Effector memory CD8-positive, alpha-beta T cell (primary cell): ENCODE measurements around the gene HSPG2.
"Not testable (repeated sequence)": the region's sequence is repeated elsewhere in the genome, so short reads cannot be mapped to it uniquely, and the experiment has no call there.

ENCODE experiments used
- ATAC-seq: fragments of 150-1000 bp; cut with Tn5 transposase; replicated peaks from 2 replicates; pipeline ENCODE4 v1.10.0; 2021; ENCODE audit warnings: mild to moderate bottlenecking, moderate library complexity
- DNase-seq, 3 experiments: peaks; one replicate each; pipeline ENCODE4 v3.0.0; 2021
- H3K27ac Mint-ChIP-seq, 2 donors: one replicate each; pipeline ENCODE4 v1.8.0; 2022; ENCODE audit warnings: mild to moderate bottlenecking in 2 of 2, mixed read lengths in 2 of 2, moderate library complexity in 2 of 2
- H3K27me3 Mint-ChIP-seq, 2 donors: one replicate each; pipeline ENCODE4 v1.8.0; 2022; ENCODE audit warnings: mixed read lengths in 2 of 2
- H3K36me3 Mint-ChIP-seq: one replicate; pipeline ENCODE4 v1.8.0; 2022; ENCODE audit warnings: mild to moderate bottlenecking, moderate library complexity, mixed read lengths; ENCODE audit not compliant: insufficient read depth
- H3K4me1 Mint-ChIP-seq, 2 donors: one replicate each; pipeline ENCODE4 v1.8.0; 2022; ENCODE audit warnings: low read depth in 2 of 2, mixed read lengths in 2 of 2
- H3K4me3 Mint-ChIP-seq, 2 donors: one replicate each; pipeline ENCODE4 v1.8.0; 2022; ENCODE audit warnings: mild to moderate bottlenecking in 2 of 2, mixed read lengths in 2 of 2, moderate library complexity in 2 of 2
- H3K9me3 Mint-ChIP-seq, 2 donors: one replicate each; pipeline ENCODE4 v1.8.0; 2022; ENCODE audit warnings: mixed read lengths in 2 of 2

Gene HSPG2

DNA sequence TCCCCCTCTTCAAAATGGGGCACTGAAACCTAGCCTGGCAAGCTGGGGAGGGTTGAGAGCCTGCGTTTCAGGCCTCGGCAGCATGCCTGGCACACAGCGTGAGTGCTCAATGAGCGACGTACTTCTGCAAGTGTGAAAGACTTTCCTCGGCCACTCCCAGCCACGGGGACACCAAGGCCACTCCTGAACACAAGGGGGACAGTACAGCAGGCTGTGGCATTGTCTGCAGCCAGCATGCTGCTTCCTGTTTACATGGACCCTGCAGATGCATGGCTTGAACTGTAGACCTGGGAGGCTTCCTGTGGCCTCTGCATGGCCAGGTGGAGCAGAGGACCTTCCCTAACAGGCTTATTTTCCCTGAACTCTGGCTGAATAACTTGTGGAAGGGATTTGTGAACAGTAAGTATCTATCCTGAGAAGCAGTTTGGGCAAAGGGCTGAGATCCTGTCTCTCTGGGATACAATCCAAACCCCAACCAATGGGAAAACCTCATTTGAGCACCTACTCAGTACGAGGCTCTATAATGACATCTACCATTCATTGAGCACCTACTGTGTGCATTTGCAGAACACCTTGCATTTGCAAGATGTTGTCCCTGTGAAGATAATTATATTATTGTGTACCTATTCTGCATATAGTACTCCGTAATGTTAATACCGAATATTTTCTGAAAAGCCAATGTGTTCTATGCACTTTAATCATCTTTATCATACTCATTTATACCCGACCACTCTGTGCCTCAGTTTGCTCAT, 9.9 kb upstream of the HSPG2 start:
- ATAC-seq (no peak), DNase-seq (no peak)
- Mint-ChIP-seq H3K36me3 (no peaks in the 10 kb centered on the region), H3K9me3 (no peaks in the 10 kb centered on the region), H3K4me1 (no peaks in the 10 kb centered on the region), H3K27me3 (peaks cover 0 to 10% of the 10 kb centered on the region in 2 donors), H3K27ac (no peak overlapping the region), H3K4me3 (no peak overlapping the region)

- no peak overlapping the region for H3K27ac Mint-ChIP-seq
- no peak for ATAC-seq
- H3K4me3 Mint-ChIP-seq, result no peak overlapping the region
- H3K4me1 Mint-ChIP-seq, result no peaks in the 10 kb centered on the region
- DNase-seq, result no peak
- H3K9me3 Mint-ChIP-seq, result no peaks in the 10 kb centered on the region
- no peaks in the 10 kb centered on the region for H3K36me3 Mint-ChIP-seq
- H3K27me3 Mint-ChIP-seq, result peaks cover 8 to 17% of the 10 kb centered on the region in 2 donors
Observed at GRCh38 chr1:21944733-21945073, 7.6 kb upstream of the HSPG2 start.

- not testable (repeated sequence) for H3K4me1 Mint-ChIP-seq, H3K27ac Mint-ChIP-seq
Observed at GRCh38 chr1:21942959-21943640, 6.0 kb upstream of the HSPG2 start.

GRCh38 chr1:21942464-21942863, 5.4 kb upstream of the HSPG2 start:
- Mint-ChIP-seq H3K36me3 (no peaks in the 10 kb centered on the region), H3K4me3 (no peak overlapping the region), H3K27ac (no peak overlapping the region), H3K9me3 (no peaks in the 10 kb centered on the region), H3K27me3 (peaks cover 23 to 26% of the 10 kb centered on the region in 2 donors), H3K4me1 (peaks cover 4 to 5% of the 10 kb centered on the region in 2 donors)
- no peak for DNase-seq
- no peak for ATAC-seq

More at GRCh38 chr1:21942959-21943640, 6.0 kb upstream of the HSPG2 start:
- ATAC-seq, H3K9me3 Mint-ChIP-seq, H3K4me3 Mint-ChIP-seq, DNase-seq, H3K36me3 Mint-ChIP-seq: not testable (repeated sequence)
- peaks cover 17 to 20% of the 10 kb centered on the region in 2 donors for H3K27me3 Mint-ChIP-seq

DNA sequence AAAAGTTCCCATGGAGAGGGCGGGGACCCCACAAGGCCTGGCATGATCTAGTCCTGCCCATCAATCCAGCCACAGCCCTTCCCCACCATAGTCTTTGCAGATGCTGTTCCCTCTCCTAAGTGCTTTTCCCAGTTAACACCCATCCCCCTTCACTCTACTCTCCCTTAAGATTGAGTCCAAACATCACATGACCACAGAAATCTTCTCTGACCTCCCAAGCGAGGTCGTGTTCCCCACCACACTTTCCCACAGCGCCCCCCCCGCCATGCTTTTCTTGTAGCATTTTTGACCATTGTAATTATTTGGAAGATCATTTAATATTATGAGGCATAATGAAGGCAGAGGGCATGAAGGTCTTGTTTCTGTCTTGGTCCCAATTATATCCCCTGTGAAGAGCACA, 4.3 kb upstream of the HSPG2 start:
- no peaks in the 10 kb centered on the region for H3K36me3 Mint-ChIP-seq
- peaks cover 6% of the 10 kb centered on the region in 2 donors for H3K4me1 Mint-ChIP-seq
- no peak for DNase-seq
- no peak for ATAC-seq
- H3K9me3 Mint-ChIP-seq, result no peaks in the 10 kb centered on the region
- peaks cover 26 to 28% of the 10 kb centered on the region in 2 donors for H3K27me3 Mint-ChIP-seq
- H3K4me3 Mint-ChIP-seq, result no peak overlapping the region
- no peak overlapping the region for H3K27ac Mint-ChIP-seq

DNA sequence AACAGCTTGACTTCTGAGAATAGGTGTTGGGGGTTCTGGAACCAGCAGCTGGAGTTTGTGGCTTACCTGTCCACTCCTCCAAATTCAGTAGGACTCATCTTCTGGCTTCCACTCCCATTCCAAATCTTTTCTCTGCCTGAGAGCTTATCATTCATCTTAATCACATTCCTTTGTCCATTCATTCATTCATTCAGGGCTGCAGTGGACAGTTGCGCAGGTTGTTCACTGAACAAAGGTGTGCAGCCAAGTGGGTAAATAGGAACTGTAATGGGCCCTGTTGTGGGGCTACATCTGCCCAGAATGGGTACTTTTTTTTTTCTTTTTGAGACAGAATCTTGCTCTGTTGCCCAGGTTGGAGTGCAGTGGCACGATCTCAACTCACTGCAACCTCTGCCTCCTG, 3.4 kb upstream of the HSPG2 start:
- peaks cover 30 to 33% of the 10 kb centered on the region in 2 donors for H3K27me3 Mint-ChIP-seq
- ATAC-seq, result no peak
- no peak for DNase-seq
- no peaks in the 10 kb centered on the region for H3K9me3 Mint-ChIP-seq
- H3K4me3 Mint-ChIP-seq, result no peak overlapping the region
- peaks cover 6% of the 10 kb centered on the region in 2 donors for H3K4me1 Mint-ChIP-seq
- no peaks in the 10 kb centered on the region for H3K36me3 Mint-ChIP-seq
- no peak overlapping the region for H3K27ac Mint-ChIP-seq

- Mint-ChIP-seq H3K4me3 (no peak overlapping the region), H3K36me3 (no peaks in the 10 kb centered on the region), H3K27me3 (peaks cover 33 to 37% of the 10 kb centered on the region in 2 donors), H3K4me1 (peaks cover 6 to 8% of the 10 kb centered on the region in 2 donors), H3K27ac (no peak overlapping the region), H3K9me3 (no peaks in the 10 kb centered on the region)
- DNase-seq (no peak), ATAC-seq (no peak)
Observed at GRCh38 chr1:21939650-21940374, 2.7 kb upstream of the HSPG2 start.

DNA sequence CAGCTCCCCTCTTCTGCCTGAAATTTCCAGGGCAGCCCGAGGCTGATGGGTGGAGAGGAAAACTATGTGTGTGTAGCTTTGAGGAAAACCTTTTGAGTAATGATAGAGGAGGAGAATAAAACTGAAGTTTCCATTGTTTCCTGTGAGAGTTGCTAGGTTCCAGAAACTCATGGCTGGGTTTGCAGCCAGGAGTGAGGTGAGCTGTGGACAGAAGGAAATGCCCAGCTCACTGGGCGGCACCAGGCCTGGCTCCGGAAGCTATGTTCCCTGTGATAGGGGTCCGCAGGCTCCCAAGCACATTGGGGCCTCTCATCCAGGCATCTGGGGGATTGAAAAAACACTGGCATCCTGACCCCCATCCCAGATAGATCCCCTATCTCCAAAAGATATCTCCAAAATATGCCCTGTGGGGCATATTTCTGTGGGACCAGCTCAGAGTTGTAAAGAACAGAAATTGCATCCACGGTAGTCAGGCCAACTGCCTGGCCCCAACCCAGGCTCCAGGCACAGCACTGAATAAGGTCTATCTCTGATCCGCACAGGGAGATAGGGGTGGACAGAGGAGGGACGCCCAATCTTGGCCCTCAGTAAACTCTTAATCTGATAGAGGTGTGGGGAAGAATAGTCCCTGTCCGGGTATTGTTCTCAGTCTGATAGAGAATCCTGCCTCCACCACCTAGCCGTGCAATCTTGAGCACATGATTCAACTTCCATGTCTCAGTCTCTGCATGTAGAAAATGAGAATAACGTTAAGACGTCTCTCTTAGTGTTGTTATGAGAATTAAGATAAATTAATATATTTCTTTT, 1.8 kb upstream of the HSPG2 start:
- ATAC-seq, result no peak
- H3K9me3 Mint-ChIP-seq, result no peaks in the 10 kb centered on the region
- H3K36me3 Mint-ChIP-seq, result no peaks in the 10 kb centered on the region
- peaks cover 6 to 8% of the 10 kb centered on the region in 2 donors for H3K4me1 Mint-ChIP-seq
- H3K27me3 Mint-ChIP-seq, result peaks cover 37 to 42% of the 10 kb centered on the region in 2 donors
- H3K4me3 Mint-ChIP-seq, result peak overlapping the region; percentile 83 to 92
- H3K27ac Mint-ChIP-seq, result no peak overlapping the region
- DNase-seq, result no peak

GRCh38 chr1:21937372-21938121, 437 bp upstream of the HSPG2 start:
- H3K36me3 Mint-ChIP-seq, result no peaks in the 10 kb centered on the region
- DNase-seq, result peak; percentile 30 to 48 (median 38)
- peak overlapping the region; percentile 83 to 92 for H3K4me3 Mint-ChIP-seq

DNA sequence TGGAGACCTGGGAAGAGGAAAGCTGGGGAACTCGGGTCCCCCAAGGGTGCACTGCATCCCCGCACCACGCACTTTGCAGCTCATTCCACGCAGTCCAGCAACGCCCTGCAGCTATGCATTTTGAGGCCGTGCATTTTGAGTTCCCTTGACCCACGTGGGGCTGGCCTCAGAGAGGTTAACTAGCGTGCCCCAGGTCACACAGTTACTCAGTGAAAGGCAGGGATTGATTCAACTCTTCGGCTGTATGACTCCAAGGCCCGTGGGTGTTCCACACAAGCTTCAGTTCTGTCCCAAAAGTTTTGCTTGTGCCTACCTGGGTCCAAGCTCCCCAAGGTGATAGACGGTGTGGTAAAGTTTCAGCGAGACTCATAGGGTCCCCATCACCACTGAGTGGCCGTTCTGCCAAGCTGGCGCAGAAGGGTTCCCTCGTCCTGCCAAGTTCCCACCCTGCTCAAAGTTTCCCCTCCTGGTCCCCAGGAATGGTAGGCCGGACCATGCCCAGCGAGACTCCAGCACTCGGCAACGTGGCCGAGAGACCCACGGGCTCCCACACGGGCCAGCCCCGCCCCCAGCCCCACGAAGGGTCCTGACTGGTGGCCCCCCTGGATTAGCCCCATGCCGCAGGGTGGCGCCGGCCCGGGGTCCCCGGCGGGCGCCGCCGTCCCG, 611 bp downstream of the HSPG2 start:
- Mint-ChIP-seq H3K4me1 (peaks cover 6 to 8% of the 10 kb centered on the region in 2 donors), H3K9me3 (no peaks in the 10 kb centered on the region), H3K36me3 (no peaks in the 10 kb centered on the region), H3K27me3 (peaks cover 26 to 49% of the 10 kb centered on the region in 2 donors), H3K27ac (no peak overlapping the region), H3K4me3 (peak overlapping the region; percentile 30 to 54)
- DNase-seq, result no peak
- ATAC-seq, result peak; percentile 9

More at GRCh38 chr1:21937372-21938121, 437 bp upstream of the HSPG2 start:
- peaks cover 6 to 8% of the 10 kb centered on the region in 2 donors for H3K4me1 Mint-ChIP-seq
- ATAC-seq, result peak; percentile 90
- H3K27ac Mint-ChIP-seq, result peak overlapping the region in 1 of 2 donors; percentile 69
- H3K27me3 Mint-ChIP-seq, result peaks cover 33 to 49% of the 10 kb centered on the region in 2 donors
- no peaks in the 10 kb centered on the region for H3K9me3 Mint-ChIP-seq

- DNase-seq (no peak), ATAC-seq (no peak)
- Mint-ChIP-seq H3K27ac (no peak overlapping the region), H3K27me3 (peaks cover 21 to 49% of the 10 kb centered on the region in 2 donors), H3K36me3 (no peaks in the 10 kb centered on the region), H3K4me1 (peaks cover 6 to 8% of the 10 kb centered on the region in 2 donors), H3K4me3 (peak overlapping the region in 1 of 2 donors; percentile 54), H3K9me3 (no peaks in the 10 kb centered on the region)
Observed at GRCh38 chr1:21935891-21936365, 1.2 kb downstream of the HSPG2 start.

GRCh38 chr1:21935393-21935804, 1.7 kb downstream of the HSPG2 start:
- H3K4me3 Mint-ChIP-seq, result peak overlapping the region in 1 of 2 donors; percentile 54

More at GRCh38 chr1:21935393-21935804, 1.7 kb downstream of the HSPG2 start:
- H3K36me3 Mint-ChIP-seq, result no peaks in the 10 kb centered on the region
- H3K4me1 Mint-ChIP-seq, result peaks cover 6 to 8% of the 10 kb centered on the region in 2 donors
- ATAC-seq (no peak), DNase-seq (no peak)
- peaks cover 21 to 50% of the 10 kb centered on the region in 2 donors for H3K27me3 Mint-ChIP-seq
- H3K9me3 Mint-ChIP-seq, result no peaks in the 10 kb centered on the region
- no peak overlapping the region for H3K27ac Mint-ChIP-seq
